Ramos (cell line): Measurements from ENCODE around the gene USP27X.

ENCODE experiments used
- in situ Hi-C: fragments of 300-500 bp; cut with MboI; formaldehyde crosslinking; loops from one replicate; pipeline ENCODE4 v1.14.3; 2022; ENCODE audit warnings: low sequenced_read_pairs; ENCODE audit not compliant: unreplicated experiment

USP27X gene

DNA sequence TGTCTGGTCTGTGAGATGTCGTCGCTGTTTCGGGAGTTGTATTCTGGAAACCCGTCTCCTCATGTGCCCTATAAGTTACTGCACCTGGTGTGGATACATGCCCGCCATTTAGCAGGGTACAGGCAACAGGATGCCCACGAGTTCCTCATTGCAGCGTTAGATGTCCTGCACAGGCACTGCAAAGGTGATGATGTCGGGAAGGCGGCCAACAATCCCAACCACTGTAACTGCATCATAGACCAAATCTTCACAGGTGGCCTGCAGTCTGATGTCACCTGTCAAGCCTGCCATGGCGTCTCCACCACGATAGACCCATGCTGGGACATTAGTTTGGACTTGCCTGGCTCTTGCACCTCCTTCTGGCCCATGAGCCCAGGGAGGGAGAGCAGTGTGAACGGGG is 1.4 kb downstream of the USP27X start:
- in situ Hi-C loops: no loop called here

DNA sequence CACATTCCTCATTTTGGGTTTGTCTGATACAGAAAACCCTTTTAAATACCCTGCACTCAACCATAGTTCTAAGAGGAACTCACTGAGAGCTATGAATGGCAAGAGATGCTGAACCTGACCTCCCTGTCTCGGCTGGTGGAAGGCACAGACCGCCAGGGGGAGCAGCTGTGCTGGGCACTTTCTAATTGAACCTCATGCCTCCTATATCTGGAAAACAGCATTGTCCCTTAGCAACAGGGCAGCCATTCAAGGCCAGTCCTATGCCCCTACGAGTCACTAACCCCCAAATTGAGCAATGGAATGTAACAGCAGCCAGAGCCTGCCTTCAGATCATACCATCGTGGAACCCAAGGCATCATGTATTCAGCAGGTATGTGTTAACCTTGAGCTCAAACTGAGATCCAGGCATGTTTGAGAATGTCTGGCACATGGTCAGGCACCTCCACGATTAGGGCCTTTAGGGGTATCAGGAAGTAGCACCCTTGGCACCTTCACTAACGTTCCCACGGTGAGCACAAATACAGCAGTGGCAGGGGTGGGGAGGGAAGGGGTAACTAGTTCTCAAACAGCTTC is 5.1 kb downstream of the USP27X start:
- in situ Hi-C loops: no loop called here

DNA sequence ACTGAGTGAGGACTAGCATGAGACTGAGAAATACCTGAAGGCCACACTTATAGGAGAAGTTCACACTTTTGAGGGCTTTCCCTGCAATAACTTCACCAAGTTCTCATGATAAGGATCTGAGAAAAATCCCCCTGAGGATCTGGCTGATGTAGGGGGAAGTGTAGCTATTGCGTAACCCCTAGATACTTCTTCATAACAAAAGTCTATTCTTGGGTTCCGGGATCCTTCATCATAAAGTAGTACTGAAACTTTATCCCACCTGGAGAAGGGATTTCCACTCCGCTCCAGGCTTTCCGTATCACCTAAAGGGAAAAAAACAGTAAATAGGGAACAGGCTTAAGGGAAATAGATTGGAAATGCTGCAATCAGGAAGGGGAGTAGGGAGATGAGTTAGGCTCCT is 13.3 kb downstream of the USP27X start:
- in situ Hi-C loops: no loop called here

DNA sequence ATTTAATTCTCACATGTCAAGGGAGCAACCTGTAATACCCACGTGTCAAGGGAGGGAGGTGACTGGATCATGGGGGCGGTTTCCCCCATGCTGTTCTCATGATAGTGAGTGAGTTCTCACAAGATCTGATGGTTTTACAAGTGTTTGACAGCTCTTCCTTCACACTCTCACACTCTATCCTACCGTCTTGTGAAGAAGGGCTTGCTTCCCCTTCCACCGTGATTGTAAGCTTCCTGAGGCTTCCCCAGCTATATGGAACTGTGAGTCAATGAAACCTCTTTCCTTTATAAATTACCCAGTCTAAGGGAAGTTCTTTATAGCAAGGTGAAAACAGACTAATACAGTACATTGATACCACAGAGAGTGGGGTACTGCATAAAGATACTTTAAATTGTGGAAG is 17.7 kb downstream of the USP27X start:
- in situ Hi-C loops: no loop called here

DNA sequence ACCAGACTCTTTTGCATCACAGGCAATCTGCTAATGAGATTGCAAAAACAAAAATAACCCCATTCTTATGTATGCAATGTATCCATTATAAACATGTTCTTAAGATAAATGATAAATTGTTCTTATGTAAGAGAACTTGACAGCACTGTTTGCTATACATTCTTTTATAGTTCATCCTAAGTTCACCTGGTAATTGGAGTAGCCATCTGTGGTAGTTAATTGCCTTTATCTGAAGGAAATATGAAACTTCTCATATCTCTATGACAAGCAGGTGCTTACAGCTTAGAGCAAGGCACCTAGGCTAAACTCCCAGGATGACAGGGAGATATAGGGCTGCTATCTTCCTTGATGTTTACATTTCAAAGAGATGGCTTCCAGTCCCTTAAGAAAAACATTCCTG is 21.8 kb downstream of the USP27X start:
- in situ Hi-C loops: loop anchor here (25.0 kb wide), 1 partner anchor 686 kb away; no protein-coding TSS in a partner anchor

DNA sequence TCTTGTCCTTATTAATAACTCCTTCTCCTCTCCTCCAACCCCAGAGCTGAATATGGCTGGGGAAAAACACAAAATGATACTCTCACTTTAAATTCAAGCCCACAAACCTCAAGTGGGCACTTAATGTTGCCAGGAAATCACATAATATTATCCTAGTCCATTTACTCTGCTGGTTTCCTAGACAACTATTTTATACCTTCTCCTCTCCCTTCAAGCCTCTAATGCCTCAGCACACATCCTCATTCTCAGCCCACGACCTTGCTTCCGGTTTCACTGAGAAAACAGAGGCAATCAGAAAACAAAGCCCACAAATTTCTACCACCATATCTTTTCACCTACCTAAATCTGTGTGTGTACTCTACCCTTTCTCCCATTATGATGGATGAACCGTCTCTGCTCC is 31.1 kb downstream of the USP27X start:
- in situ Hi-C loops: loop anchor here (25.0 kb wide), 1 partner anchor 677 kb away; no protein-coding TSS in a partner anchor

DNA sequence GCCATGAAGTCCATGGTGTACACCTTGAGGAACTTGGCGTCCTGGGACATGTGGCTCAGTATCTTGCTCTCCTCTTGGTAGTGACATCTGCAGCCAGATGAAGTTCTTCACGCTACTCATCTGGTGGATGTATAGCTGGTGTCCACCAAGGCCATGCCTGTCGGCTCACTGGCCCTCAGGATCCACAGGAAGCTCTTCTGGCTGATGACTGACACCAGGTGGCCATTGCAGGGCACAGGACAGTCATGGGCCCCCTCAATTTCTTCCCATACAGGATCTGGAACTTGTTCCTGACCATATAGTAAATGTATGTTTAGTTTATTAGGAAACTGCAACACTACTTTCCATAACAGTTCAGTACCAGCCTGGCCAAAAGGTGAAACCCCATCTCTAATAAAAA is 32.8 kb downstream of the USP27X start:
- in situ Hi-C loops: loop anchor here (25.0 kb wide), 1 partner anchor 675 kb away; no protein-coding TSS in a partner anchor

DNA sequence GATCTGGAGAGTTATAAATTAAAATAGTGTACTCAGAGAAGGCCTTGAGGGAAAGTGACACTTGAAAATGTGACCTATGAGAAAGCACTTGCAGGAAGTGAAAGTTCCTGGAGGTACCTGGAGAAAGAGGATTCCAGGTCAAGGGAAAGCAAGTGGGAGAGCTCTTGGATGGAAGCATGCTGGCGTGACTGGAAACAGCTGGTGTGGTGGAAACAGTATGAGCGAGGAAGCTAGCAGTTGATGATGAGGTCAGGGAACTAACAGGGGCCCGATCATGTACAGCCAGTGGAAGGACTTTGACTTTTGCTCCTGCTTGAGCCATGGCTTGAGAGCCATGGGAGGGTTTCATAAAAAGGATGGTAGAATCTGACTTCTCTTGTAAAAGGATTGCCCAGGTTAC is 33.6 kb downstream of the USP27X start:
- in situ Hi-C loops: loop anchor here (25.0 kb wide), 1 partner anchor 674 kb away; no protein-coding TSS in a partner anchor

DNA sequence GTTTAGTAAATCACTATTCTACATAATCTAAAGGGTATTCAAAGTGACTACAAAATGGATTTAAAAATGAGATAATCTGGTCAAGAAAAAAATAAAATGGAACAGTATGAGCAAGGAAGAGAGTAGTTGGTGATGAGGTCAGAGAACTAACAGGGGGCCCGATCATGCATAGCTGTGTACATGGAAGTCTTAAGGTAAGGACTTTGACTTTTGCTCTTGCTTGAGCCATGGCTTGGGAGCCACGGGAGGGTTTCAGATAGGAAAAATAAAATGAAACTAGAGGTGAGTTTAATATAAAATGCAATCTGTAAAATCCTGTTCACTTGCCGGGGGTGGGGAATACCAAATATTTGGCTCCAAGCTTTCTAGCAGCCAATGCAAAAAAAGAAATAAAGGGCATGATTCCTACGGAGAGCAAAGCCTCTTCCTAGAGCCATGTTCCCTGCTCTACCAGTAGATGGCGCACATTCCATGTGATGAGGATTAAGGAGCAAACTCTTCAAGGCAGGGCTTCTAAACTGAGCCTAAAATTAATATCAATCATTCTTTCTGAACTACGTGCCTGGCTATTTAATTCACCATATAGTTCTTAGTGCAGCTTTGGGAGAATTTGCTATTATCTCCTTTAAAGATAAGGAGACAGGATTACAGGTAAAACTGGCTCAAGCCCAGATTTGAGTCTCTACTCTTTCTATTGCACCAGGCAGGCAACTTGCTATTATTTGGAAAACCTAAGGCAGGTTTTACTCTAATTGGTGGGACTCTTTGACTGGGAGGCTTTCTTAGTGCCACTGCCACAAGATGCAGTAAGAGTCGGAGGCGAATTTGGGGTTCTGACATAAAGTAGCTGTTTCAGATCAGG is 36.3 kb downstream of the USP27X start:
- in situ Hi-C loops: loop anchor here (25.0 kb wide), 1 partner anchor 672 kb away; no protein-coding TSS in a partner anchor

DNA sequence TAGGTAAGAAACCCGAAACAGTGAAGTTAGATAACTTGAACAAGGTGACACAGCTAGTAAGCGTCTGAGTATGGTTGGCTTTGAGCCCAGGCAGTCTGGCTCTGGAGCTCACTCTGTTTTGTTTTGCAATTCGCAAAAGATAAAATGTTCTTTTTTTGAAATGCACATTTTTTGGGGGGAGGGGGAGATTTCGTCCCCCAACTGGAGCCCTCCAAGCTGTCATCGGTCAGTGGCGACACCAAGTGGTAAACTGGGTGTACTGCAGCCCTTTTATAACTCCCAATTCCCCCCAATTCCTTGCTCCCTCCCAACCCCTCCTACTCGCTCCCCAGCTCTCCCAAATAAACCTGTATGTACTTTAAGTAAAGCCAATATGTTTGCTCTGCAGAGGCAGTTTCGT is 40.3 kb downstream of the USP27X start:
- in situ Hi-C loops: loop anchor here (25.0 kb wide), 1 partner anchor 668 kb away; no protein-coding TSS in a partner anchor

DNA sequence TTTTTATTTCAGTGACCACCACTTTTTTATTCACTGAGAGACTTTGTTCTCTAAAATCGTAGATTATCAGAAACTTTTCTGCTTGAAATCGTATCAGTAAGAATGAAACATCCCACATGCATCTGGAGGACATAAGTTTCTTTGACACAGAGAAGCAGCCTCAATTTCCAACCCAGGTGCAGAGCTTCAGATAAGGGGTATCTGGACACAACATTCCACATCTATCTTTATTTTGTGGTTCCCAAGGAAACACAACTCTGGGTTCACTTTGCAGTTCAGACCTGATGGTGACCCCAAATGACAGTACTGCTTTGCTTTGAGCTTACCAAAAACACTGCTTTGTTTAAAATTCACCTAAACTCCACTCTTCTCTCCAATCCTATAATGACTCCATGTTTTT is 41.8 kb downstream of the USP27X start:
- in situ Hi-C loops: loop anchor here (25.0 kb wide), 1 partner anchor 666 kb away; no protein-coding TSS in a partner anchor

DNA sequence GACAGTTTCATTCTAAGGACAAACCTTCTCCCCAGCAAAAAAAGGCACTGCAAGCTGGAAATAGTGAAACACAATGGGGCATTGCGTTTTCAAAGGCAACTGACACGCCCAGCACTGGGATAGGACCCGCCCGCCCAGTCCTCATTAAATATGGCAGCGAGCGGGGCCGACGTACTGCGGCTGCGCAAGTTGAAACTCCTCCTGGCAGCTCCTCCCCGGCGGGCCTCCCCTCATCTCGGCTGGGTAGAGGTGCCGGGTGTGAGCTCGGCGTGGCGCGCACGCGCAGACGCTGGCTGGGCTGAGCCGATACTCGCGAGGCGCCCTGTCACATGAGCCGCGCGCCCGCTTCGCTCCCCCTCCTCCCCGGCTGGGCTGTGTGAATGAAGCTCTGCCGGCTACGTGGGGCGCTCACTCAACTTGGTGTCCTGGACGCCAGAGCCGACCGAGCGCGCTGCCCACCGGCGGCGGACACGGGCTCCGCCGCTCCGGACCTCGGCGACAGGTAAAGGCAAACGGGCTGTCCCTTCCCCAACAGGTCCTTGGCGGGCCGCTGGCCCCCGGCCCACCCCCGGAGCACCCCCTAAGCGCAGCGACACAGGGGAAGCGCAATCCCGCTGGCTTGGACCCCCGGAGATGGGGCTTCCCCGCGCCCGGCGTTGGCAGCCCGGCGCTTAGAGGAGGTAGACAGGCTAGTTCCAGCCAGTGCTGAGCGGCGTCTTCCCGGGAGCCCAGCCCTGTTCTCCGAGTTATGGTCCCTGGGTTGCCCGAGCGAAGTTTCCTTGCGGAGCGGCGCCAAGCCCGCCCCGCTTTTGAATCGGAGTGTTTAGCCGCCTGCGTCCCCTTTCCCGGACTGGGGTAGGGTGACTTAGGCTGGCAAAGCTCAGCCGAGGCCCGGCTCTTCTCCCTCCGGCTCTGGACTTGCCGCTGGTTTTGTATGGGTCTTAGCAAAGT is 43.3 kb downstream of the USP27X start, which contains the start of gene CLCN5:
CLCN5 (plus strand) TSS at position 306 of the 951 bp plus-strand sequence. CDS start 2,703 bp downstream, outside the sequence.
- in situ Hi-C loops: loop anchor here (25.0 kb wide), 1 partner anchor 665 kb away; no protein-coding TSS in a partner anchor

DNA sequence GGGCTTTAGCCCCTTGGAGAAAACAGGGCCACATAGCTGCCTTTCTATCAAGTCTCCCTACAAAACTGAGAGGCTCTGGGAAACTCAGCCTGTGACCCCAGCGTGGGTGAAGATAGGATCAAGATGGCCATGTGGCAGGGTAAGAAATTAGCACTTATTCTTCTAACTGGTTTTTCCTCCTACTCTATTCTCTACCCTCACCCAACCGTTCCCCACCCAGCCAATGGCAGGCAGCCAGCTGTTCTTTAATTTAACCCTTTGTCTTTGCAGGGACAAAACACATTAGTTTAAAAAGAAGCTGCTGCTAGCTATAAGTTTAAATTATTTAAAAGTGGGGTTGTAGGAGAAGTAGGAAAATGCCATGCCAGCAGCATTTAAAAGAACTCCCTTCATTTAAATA is 45.9 kb downstream of the USP27X start:
- in situ Hi-C loops: no loop called here

DNA sequence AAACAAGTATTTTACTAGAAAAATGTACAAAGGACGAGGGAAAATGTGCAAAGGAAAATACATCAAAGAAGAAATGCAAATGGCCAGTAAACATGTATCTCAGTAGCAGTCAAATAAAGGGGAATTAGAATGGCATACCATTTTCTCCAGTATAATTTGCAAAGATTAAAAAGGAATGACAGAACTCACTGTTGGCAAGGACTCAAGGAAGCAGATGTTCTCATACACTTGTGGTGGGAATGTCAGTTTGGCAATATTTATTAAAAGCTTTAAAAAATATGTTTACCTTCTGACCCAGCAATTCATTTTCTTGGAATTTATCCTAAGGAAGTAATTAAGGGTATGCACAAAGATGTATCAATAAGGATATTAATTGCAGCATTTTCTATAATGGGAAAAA is 50.8 kb downstream of the USP27X start:
- in situ Hi-C loops: no loop called here
